ENCODE data around the gene TMEM198. TPM values are rescaled to one million over a fixed set of nuclear protein-coding genes. Genes with fewer than 3 reads are reported as not detected.
A peak's percentile ranks its signal among the peaks of the same experiment; 100 is the strongest.

TMEM198 gene
- polyA plus RNA-seq, 4 donors = 2.7 to 5.0 (median 3.6) TPM

- DNase-seq (ENCODE audit: low read depth in 4 of 4, low spot score in 2 of 4) = no peak
Measured at GRCh38 chr2:219575566-219576504, 32.0 kb downstream of the TMEM198 start.

- no peak for DNase-seq (ENCODE audit: low read depth in 4 of 4, low spot score in 2 of 4)
Measured at GRCh38 chr2:219576505-219577388, 32.9 kb downstream of the TMEM198 start.

DNA sequence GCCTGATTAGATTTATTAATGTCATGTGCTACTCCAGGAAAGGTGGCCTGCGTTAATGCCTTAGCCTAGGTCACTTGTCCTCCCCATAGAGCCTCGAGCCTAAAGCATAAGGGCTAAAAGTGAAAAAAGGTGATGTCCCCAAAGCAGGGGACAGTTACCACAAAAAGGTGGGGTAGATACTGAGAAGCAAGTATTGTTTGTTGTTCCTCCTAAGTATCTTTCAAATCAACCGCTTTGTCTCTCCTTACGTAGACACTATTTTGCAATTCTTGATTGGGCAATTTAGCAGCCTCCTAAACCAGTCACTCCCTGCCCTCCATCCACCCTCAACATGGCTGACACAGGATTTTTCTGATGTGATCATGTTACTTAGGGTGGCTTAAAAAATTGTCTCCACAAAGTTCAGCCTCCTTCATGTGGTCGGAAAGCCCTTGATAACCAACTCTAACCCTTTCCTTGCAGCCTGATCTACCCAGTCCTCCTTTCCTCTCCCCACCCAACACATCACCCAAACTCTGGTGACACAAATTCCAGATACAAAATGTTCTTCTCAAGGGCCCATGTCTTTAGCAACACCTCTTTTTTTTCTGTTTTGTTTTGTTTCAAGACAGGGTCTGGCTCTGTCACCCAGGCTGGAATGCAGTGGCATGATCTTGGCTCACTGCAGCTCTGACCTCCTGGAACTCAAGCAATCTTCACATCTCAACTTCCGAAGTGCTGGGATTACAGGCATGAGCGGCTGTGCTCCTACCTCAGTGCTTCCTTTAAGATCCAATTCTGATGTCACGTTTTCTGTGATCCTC is 35.2 kb downstream of the TMEM198 start:
- DNase-seq (ENCODE audit: low read depth in 4 of 4, low spot score in 2 of 4) = no peak

DNA sequence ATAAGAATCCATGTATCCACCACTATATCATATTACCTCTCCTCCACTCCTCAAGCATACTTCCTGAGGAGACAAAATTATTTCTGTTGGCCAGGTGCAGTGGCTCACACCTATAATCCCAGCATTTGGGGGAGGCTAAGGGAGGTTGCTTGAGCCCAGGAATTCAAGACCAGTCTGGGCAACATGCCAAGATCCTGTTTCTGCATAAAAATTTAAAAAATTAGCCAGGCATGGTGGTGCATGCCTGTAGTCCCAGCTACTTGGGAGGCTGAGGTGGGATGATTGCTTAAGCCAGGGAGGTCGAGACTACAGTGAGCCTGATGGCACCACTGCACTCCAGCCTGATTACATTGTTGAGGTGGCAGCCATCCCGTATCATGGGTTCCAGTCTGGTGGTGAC is 37.5 kb downstream of the TMEM198 start:
- no peak for DNase-seq (ENCODE audit: low read depth in 4 of 4, low spot score in 2 of 4)

DNA sequence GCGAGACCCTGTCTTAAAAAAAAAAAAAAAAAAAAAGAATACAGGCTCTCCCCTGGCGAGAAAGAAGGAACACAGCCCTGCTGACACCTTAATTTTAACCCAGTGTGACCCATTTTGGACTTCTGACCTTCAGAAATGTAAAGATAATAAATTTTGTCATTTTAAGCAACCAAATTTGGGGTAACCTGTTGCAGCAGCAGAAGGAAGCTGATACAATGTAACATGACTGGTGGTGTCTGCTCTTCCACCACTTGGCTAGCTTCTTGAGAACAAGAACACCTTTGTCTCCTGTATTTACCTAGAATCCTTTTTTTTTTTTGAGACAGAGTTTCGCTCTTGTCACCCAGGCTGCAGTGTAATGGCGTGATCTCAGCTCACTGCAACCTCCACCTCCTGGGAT is 47.3 kb downstream of the TMEM198 start:
- DNase-seq (ENCODE audit: low read depth in 4 of 4, low spot score in 2 of 4) = no peak

DNA sequence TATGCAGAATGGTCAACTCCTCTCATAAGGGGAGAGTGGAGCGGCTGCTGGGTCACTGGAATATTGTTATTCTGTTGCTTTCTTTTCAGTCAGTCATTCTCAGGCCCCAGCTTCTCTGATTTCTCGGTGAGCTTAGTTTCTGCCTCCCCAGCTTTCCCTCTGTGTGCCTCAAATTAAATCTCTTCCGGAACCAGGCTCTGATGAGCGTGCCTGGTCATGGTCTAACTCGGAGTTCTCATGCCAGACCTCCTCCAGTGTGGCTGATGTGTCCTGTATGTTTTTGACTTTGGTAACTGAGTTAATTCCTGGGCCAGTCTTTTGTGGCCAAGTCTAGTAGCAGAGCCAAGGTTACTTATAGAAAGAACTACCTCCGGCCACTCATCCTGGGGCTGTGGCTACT is 48.9 kb downstream of the TMEM198 start:
- no peak for DNase-seq (ENCODE audit: low read depth in 4 of 4, low spot score in 2 of 4)

DNA sequence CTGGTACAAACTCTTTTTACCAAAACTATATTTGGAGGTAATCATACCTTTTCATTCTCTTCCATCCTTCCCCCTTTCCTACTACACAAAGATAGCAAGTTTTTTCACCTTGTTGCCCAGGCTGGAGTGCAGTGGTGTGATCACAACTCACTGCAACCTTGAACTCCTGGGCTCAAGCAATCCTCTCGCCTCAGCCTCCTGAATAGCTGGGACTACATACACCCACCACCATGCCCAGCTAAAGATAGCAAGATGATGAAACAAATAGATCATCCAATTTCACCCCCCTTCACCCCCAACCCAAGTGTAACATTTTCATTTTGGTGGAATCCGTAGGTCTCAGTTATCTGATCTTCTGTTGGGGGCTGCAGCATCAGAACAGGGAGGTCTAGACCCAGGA is 49.3 kb downstream of the TMEM198 start:
- DNase-seq (ENCODE audit: low read depth in 4 of 4, low spot score in 2 of 4) = no peak

DNA sequence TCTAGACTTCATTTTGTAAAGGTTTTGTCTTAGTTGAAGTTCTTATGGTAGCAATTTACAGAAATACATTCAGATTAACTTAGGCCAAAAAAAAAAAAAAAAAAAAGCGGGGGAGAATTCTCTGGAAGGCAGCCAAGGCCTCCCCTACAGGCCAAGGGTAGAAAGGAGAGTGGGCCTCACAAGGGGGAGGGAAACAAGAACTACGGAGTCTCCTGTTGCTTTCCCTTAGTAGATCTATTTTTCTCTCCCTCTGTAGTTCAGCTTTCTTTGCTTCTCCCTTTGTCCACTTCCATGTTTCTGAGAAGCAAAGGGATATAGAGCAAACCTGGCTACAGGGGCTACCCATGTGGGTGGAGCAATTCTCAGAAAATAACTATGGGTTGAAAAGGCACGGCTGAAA is 51.4 kb downstream of the TMEM198 start:
- DNase-seq (ENCODE audit: low read depth in 4 of 4, low spot score in 2 of 4) = no peak

DNA sequence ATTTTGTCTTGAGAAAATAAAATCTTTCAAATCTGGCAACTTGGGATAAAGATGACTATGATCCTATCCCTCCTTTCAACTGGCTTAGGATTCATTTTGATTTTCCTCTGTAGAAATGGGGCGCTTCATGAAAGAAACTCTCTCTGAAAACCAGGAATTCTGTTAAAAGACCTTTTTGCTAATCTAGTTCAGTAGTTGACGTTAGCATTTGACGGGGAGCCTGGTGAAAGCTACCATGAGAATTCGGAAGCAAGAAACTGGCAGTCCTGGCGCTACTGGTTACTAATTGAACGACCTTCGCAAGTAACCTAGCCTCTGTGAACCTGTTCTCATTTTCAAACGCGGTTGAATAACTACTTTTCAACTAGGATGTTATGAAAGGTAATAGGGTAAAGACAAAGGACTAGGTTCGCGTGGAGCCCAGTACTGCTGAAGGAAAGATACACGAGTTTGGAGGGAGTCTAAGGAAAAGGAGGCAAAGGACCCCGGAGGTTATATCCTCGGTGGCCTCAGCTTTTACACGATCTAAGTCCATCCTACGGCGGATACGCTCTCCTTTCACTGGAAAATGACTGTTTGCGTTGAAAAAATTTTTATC is 53.2 kb downstream of the TMEM198 start:
- DNase-seq (ENCODE audit: low read depth in 4 of 4, low spot score in 2 of 4) = no peak

- DNase-seq (ENCODE audit: low read depth in 4 of 4, low spot score in 2 of 4) = peak; percentile 97
Measured at GRCh38 chr2:219597552-219598307, 53.9 kb downstream of the TMEM198 start, which contains the start of gene STK11IP. TSS of gene STK11IP (plus strand) at chr2:219597857. CDS start at chr2:219598120, 263 bp downstream.

DNA sequence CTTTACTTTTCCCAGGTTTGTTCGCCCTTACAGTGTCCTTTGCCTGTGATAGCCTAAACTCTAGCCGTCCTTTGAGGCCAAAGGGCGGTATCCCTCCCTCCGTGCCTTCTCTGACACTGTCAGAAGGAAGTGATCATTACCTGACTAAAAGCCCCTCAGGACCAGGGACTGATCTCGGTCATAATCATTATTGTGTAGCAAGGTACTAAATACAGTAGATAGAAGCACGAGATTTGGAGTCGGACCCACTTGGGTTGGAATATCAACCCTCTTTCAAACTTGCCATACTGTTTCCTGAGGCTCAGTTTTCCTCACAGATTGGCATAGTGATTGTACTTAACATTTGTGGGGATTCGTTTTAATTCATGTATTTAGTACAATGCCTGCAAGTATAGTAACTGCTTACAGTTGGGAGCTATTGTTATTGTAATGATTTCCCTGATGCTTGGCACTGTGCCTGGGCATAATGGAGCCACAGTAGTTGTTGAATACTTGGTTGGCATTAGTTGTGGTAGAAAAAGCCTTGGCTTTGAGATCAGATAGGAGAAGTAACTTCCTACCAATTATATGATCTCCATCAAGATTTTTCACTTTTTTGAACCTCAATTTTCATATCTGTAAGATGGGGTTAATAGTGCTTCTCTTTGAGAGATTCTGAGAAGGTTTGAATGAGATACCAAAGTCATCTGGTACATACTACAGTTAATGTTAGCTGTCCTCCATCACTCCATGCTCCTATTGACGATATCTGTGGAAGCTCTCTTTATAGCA is 54.7 kb downstream of the TMEM198 start:
- DNase-seq (ENCODE audit: low read depth in 4 of 4, low spot score in 2 of 4) = no peak

Other genes starting within 250 kb of the TMEM198 start
- under 1 TPM; 0.16 to 0.57 (median 0.22) TPM for gene PTPRN, start 234.6 kb upstream of the TMEM198 start, polyA plus RNA-seq (ENCODE audit: insufficient read length in 4 of 4)
- not detected for gene RESP18, start 211.3 kb upstream of the TMEM198 start, polyA plus RNA-seq (ENCODE audit: insufficient read length in 4 of 4)
- gene DNPEP, start 156.1 kb upstream of the TMEM198 start, polyA plus RNA-seq (ENCODE audit: insufficient read length in 4 of 4) = 10 to 100 TPM; 54.3 to 73.8 (median 69.2) TPM
- gene DES, start 125.7 kb upstream of the TMEM198 start, polyA plus RNA-seq (ENCODE audit: insufficient read length in 4 of 4) = 1 to 10 TPM; 7.4 to 9.3 (median 8.1) TPM
- 10 to 100 TPM; 10.7 to 18.1 (median 14.7) TPM for gene SPEG, start 109.2 kb upstream of the TMEM198 start, polyA plus RNA-seq (ENCODE audit: insufficient read length in 4 of 4)
- 10 to 100 TPM; 32.8 to 41.9 (median 37.8) TPM for gene GMPPA, start 45.1 kb upstream of the TMEM198 start, polyA plus RNA-seq (ENCODE audit: insufficient read length in 4 of 4)
- under 1 TPM; 0.10 to 0.33 (median 0.17) TPM for gene ASIC4, start 29.5 kb upstream of the TMEM198 start, polyA plus RNA-seq (ENCODE audit: insufficient read length in 4 of 4)
- gene CHPF, start 219 bp upstream of the TMEM198 start, polyA plus RNA-seq (ENCODE audit: insufficient read length in 4 of 4) = 10 to 100 TPM; 27.8 to 51.8 (median 34.8) TPM
- gene OBSL1, start 27.5 kb downstream of the TMEM198 start, polyA plus RNA-seq (ENCODE audit: insufficient read length in 4 of 4) = 100 to 1,000 TPM; 127 to 208 (median 175) TPM
- 1 to 10 TPM in 2 of 4 donors, under 1 TPM in 2; 0.46 to 2.4 (median 1.3) TPM for gene INHA, start 28.3 kb downstream of the TMEM198 start, polyA plus RNA-seq (ENCODE audit: insufficient read length in 4 of 4)
- gene STK11IP, start 53.8 kb downstream of the TMEM198 start, polyA plus RNA-seq (ENCODE audit: insufficient read length in 4 of 4) = 10 to 100 TPM; 16.7 to 37.6 (median 28.7) TPM
- 10 to 100 TPM in 2 of 4 donors, 1 to 10 TPM in 2; 7.6 to 14.2 (median 10.8) TPM for gene SLC4A3, start 83.6 kb downstream of the TMEM198 start, polyA plus RNA-seq (ENCODE audit: insufficient read length in 4 of 4)